ENCODE results near the gene CDH4. TPM values are rescaled to one million over a fixed set of nuclear protein-coding genes. Genes with fewer than 3 reads are reported as not detected.

Gene CDH4
- polyA plus RNA-seq, 6 donors from 2014 or later = not detected

GRCh38 chr20:61885759-61886715, 634.0 kb downstream of the CDH4 start:
- H3K4me1 Mint-ChIP-seq = peaks cover 6 to 7% (median 6%) of the 10 kb centered on the region in 3 donors
- peaks cover 0 to 13% (median 4%) of the 10 kb centered on the region in 7 donors for H3K9me3 Mint-ChIP-seq
- H3K27me3 Mint-ChIP-seq = peaks cover 0 to 42% (median 12%) of the 10 kb centered on the region in 3 donors
- DNase-seq = no peak
- H3K27ac Mint-ChIP-seq = no peak overlapping the region
- no peak for ATAC-seq (ENCODE audit: low read depth in 2 of 2)
- peaks cover 0 to 11% of the 10 kb centered on the region in 2 donors for H3K36me3 Mint-ChIP-seq
- peak overlapping the region in 1 of 8 donors; percentile 62 for H3K4me3 Mint-ChIP-seq

- Mint-ChIP-seq H3K27ac (peak overlapping the region in 1 of 6 donors; percentile 34), H3K4me1 (peaks cover 6 to 7% (median 6%) of the 10 kb centered on the region in 3 donors), H3K9me3 (peaks cover 0 to 13% (median 4%) of the 10 kb centered on the region in 7 donors), H3K4me3 (no peak overlapping the region), H3K36me3 (peaks cover 0 to 11% of the 10 kb centered on the region in 2 donors), H3K27me3 (peaks cover 0 to 43% (median 12%) of the 10 kb centered on the region in 3 donors)
- ATAC-seq (ENCODE audit: low read depth in 2 of 2) = no peak
- peak; percentile 15 for DNase-seq
Measured at GRCh38 chr20:61886721-61887595, 634.9 kb downstream of the CDH4 start.

GRCh38 chr20:61887596-61888093, 635.6 kb downstream of the CDH4 start:
- H3K4me3 Mint-ChIP-seq = no peak overlapping the region
- peaks cover 0 to 18% (median 4%) of the 10 kb centered on the region in 7 donors for H3K9me3 Mint-ChIP-seq
- no peak for DNase-seq

GRCh38 chr20:61888101-61888865, 636.2 kb downstream of the CDH4 start:
- Mint-ChIP-seq H3K36me3 (peaks cover 0 to 11% of the 10 kb centered on the region in 2 donors), H3K27me3 (peaks cover 0 to 44% (median 18%) of the 10 kb centered on the region in 3 donors), H3K9me3 (peaks cover 0 to 18% (median 4%) of the 10 kb centered on the region in 7 donors), H3K4me1 (peaks cover 6 to 7% (median 6%) of the 10 kb centered on the region in 3 donors), H3K27ac (no peak overlapping the region), H3K4me3 (no peak overlapping the region)
- ATAC-seq (ENCODE audit: low read depth in 2 of 2) (no peak), DNase-seq (no peak)

More at GRCh38 chr20:61887596-61888093, 635.6 kb downstream of the CDH4 start:
- Mint-ChIP-seq H3K4me1 (peaks cover 6 to 7% (median 6%) of the 10 kb centered on the region in 3 donors), H3K27ac (no peak overlapping the region), H3K36me3 (peaks cover 0 to 11% of the 10 kb centered on the region in 2 donors), H3K27me3 (peaks cover 0 to 50% (median 16%) of the 10 kb centered on the region in 3 donors)
- no peak for ATAC-seq (ENCODE audit: low read depth in 2 of 2)

GRCh38 chr20:61889659-61890058, 637.6 kb downstream of the CDH4 start:
- Mint-ChIP-seq H3K36me3 (peaks cover 0 to 11% of the 10 kb centered on the region in 2 donors), H3K4me1 (peaks cover 6 to 7% (median 6%) of the 10 kb centered on the region in 3 donors), H3K4me3 (peak overlapping the region in 1 of 8 donors; percentile 2), H3K27me3 (peaks cover 5 to 37% (median 23%) of the 10 kb centered on the region in 3 donors), H3K9me3 (peaks cover 0 to 18% (median 4%) of the 10 kb centered on the region in 7 donors), H3K27ac (no peak overlapping the region)
- no peak for ATAC-seq (ENCODE audit: low read depth in 2 of 2)
- no peak for DNase-seq

- Mint-ChIP-seq H3K36me3 (peaks cover 0 to 11% of the 10 kb centered on the region in 2 donors), H3K4me1 (peaks cover 6 to 7% (median 6%) of the 10 kb centered on the region in 3 donors), H3K4me3 (no peak overlapping the region), H3K27ac (no peak overlapping the region), H3K9me3 (peaks cover 0 to 18% (median 4%) of the 10 kb centered on the region in 7 donors), H3K27me3 (peaks cover 7 to 33% (median 23%) of the 10 kb centered on the region in 3 donors)
- ATAC-seq (ENCODE audit: low read depth in 2 of 2) = no peak
- DNase-seq = no peak
Measured at GRCh38 chr20:61890210-61890609, 638.1 kb downstream of the CDH4 start.

- no peak for ATAC-seq (ENCODE audit: low read depth in 2 of 2)
- Mint-ChIP-seq H3K9me3 (peaks cover 0 to 18% (median 4%) of the 10 kb centered on the region in 7 donors), H3K36me3 (peaks cover 0 to 11% of the 10 kb centered on the region in 2 donors)
Measured at GRCh38 chr20:61891476-61891875, 639.4 kb downstream of the CDH4 start.

GRCh38 chr20:61891916-61892649, 640.0 kb downstream of the CDH4 start:
- DNase-seq (no peak), ATAC-seq (ENCODE audit: low read depth in 2 of 2) (no peak)
- Mint-ChIP-seq H3K4me3 (no peak overlapping the region), H3K27ac (no peak overlapping the region), H3K36me3 (peaks cover 0 to 11% of the 10 kb centered on the region in 2 donors), H3K27me3 (peaks cover 7 to 30% (median 23%) of the 10 kb centered on the region in 3 donors), H3K9me3 (peaks cover 0 to 18% (median 4%) of the 10 kb centered on the region in 7 donors), H3K4me1 (peaks cover 4 to 6% (median 5%) of the 10 kb centered on the region in 3 donors)

More at GRCh38 chr20:61891476-61891875, 639.4 kb downstream of the CDH4 start:
- no peak overlapping the region for H3K27ac Mint-ChIP-seq
- peaks cover 7 to 30% (median 23%) of the 10 kb centered on the region in 3 donors for H3K27me3 Mint-ChIP-seq
- H3K4me1 Mint-ChIP-seq = peaks cover 6 to 7% (median 6%) of the 10 kb centered on the region in 3 donors
- no peak overlapping the region for H3K4me3 Mint-ChIP-seq
- no peak for DNase-seq

- Mint-ChIP-seq H3K9me3 (peaks cover 0 to 9% (median 0%) of the 10 kb centered on the region in 7 donors), H3K36me3 (peaks cover 0 to 2% of the 10 kb centered on the region in 2 donors), H3K4me1 (peaks cover 0 to 2% (median 0%) of the 10 kb centered on the region in 3 donors), H3K27me3 (peaks cover 7 to 18% (median 14%) of the 10 kb centered on the region in 3 donors), H3K4me3 (no peak overlapping the region), H3K27ac (no peak overlapping the region)
- DNase-seq (no peak), ATAC-seq (ENCODE audit: low read depth in 2 of 2) (no peak)
Measured at GRCh38 chr20:61895016-61895415, 643.0 kb downstream of the CDH4 start.

- no peak for DNase-seq
- H3K27me3 Mint-ChIP-seq = peaks cover 7 to 12% (median 11%) of the 10 kb centered on the region in 3 donors
- no peaks in the 10 kb centered on the region for H3K36me3 Mint-ChIP-seq
- ATAC-seq (ENCODE audit: low read depth in 2 of 2) = no peak
- H3K4me1 Mint-ChIP-seq = peaks cover 0 to 2% (median 0%) of the 10 kb centered on the region in 3 donors
- no peak overlapping the region for H3K27ac Mint-ChIP-seq
- peaks cover 0 to 5% (median 0%) of the 10 kb centered on the region in 7 donors for H3K9me3 Mint-ChIP-seq
- H3K4me3 Mint-ChIP-seq = no peak overlapping the region
Measured at GRCh38 chr20:61895686-61896057, 643.6 kb downstream of the CDH4 start.

GRCh38 chr20:61896058-61896961, 644.2 kb downstream of the CDH4 start:
- Mint-ChIP-seq H3K4me3 (no peak overlapping the region), H3K9me3 (peaks cover 0 to 5% (median 0%) of the 10 kb centered on the region in 7 donors), H3K36me3 (no peaks in the 10 kb centered on the region), H3K27ac (no peak overlapping the region), H3K27me3 (peaks cover 7 to 11% (median 9%) of the 10 kb centered on the region in 3 donors), H3K4me1 (no peaks in the 10 kb centered on the region)
- DNase-seq = no peak
- no peak for ATAC-seq (ENCODE audit: low read depth in 2 of 2)
